Myocyte (in vitro differentiated cells): ENCODE measurements around the gene CFDP1. TPM values are rescaled to one million over a fixed set of nuclear protein-coding genes. Genes with fewer than 3 reads are reported as not detected.

ENCODE experiments used
- DNase-seq: peaks from one replicate; pipeline ENCODE4 v3.0.0-alpha.2; 2012; ENCODE audit warnings: low read depth
- total RNA-seq: library from RNA; depleted of rRNA; stranded (reverse); fragments of >200 nt; gene quantifications from 2 replicates; pipeline ENCODE4 v1.2.3, GENCODE V29; 2014

The CFDP1 gene
- total RNA-seq, 1 donor from 2014 or later: 61.6 TPM

GRCh38 chr16:75323933-75324332 is 109.4 kb downstream of the CFDP1 start:
- DNase-seq: no peak

GRCh38 chr16:75323198-75323597 is 110.1 kb downstream of the CFDP1 start:
- no peak for DNase-seq

GRCh38 chr16:75322740-75323139 is 110.6 kb downstream of the CFDP1 start:
- DNase-seq: no peak

- DNase-seq: peak; percentile 81
Measured at GRCh38 chr16:75320435-75320834, 112.9 kb downstream of the CFDP1 start.

GRCh38 chr16:75319513-75320411 is 113.5 kb downstream of the CFDP1 start:
- peak; percentile 82 for DNase-seq

GRCh38 chr16:75318737-75319136 is 114.6 kb downstream of the CFDP1 start:
- no peak for DNase-seq

GRCh38 chr16:75317532-75317931 is 115.8 kb downstream of the CFDP1 start:
- no peak for DNase-seq

- DNase-seq: no peak
Measured at GRCh38 chr16:75317101-75317522, 116.2 kb downstream of the CFDP1 start.

- no peak for DNase-seq
Measured at GRCh38 chr16:75315539-75316306, 117.6 kb downstream of the CFDP1 start.

GRCh38 chr16:75312875-75313274 is 120.4 kb downstream of the CFDP1 start:
- no peak for DNase-seq

- no peak for DNase-seq
Measured at GRCh38 chr16:75311383-75311938, 121.8 kb downstream of the CFDP1 start.

- DNase-seq: no peak
Measured at GRCh38 chr16:75310541-75310940, 122.8 kb downstream of the CFDP1 start.

GRCh38 chr16:75309899-75310430 is 123.3 kb downstream of the CFDP1 start:
- no peak for DNase-seq

GRCh38 chr16:75309156-75309555 is 124.1 kb downstream of the CFDP1 start:
- DNase-seq: no peak

- peak; percentile 52 for DNase-seq
Measured at GRCh38 chr16:75308011-75308410, 125.3 kb downstream of the CFDP1 start.

GRCh38 chr16:75307506-75307905 is 125.8 kb downstream of the CFDP1 start:
- DNase-seq: no peak

GRCh38 chr16:75306099-75306762 is 127.1 kb downstream of the CFDP1 start:
- no peak for DNase-seq

GRCh38 chr16:75305364-75306098 is 127.8 kb downstream of the CFDP1 start:
- peak; percentile 97 for DNase-seq

- DNase-seq: peak; percentile 83
Measured at GRCh38 chr16:75304521-75305363, 128.6 kb downstream of the CFDP1 start.
